HepG2 (cell line): ENCODE results near the gene CRYBA1. TPM values are rescaled to one million over a fixed set of nuclear protein-coding genes. Genes with fewer than 3 reads are reported as not detected.

Source experiments
- BCL6 ChIP-seq: IDR thresholded peaks from 2 replicates; pipeline ENCODE4 v1.6.1; 2016; ENCODE audit warnings: missing genetic modification reagents, missing compliant biosample characterization
- MAFG ChIP-seq: sonication (generic); formaldehyde crosslinking; IDR thresholded peaks from 2 replicates; pipeline ENCODE4 v1.5.1; 2020; ENCODE audit warnings: mild to moderate bottlenecking, missing genetic modification reagents
- SNAI1 ChIP-seq: sonication (generic); formaldehyde crosslinking; IDR thresholded peaks from 2 replicates; pipeline ENCODE4 v1.5.0; 2020; ENCODE audit warnings: mild to moderate bottlenecking, missing genetic modification reagents, borderline replicate concordance
- ZNF431 ChIP-seq: sonication (generic); formaldehyde crosslinking; IDR thresholded peaks from 2 replicates; pipeline ENCODE4 v1.9.0; 2022; ENCODE audit warnings: missing genetic modification reagents, low read depth, mild to moderate bottlenecking, borderline replicate concordance
- polyA plus RNA-seq, 8 experiments: library from polyadenylated mRNA; depleted of rRNA in 3 of 8; stranded (reverse) in 7 of 8; unstranded in 1 of 8; fragments of >200 nt; fragmentation: Illumina TruSeq in 4 of 8; extraction: Trizol in 4 of 8; gene quantifications; 2 replicates each; pipeline versions ENCODE4 v1.2.1 to v1.2.3, GENCODE V29; 2011 to 2016; ENCODE audit warnings: low read depth in 4 of 8, missing spikeins in 1 of 8, mixed read lengths in 1 of 8; ENCODE audit not compliant: insufficient read depth in 1 of 8
- total RNA-seq, 5 experiments: library from RNA; depleted of rRNA; stranded (reverse); fragments of >200 nt; fragmentation: Illumina TruSeq; extraction: Trizol; gene quantifications; 2 replicates each; pipeline ENCODE4 v1.2.3, GENCODE V29; 2016; ENCODE audit warnings: low read depth in 1 of 5
- TF ChIP-seq, protein P1 (sequence below): sonication (generic); formaldehyde crosslinking; IDR thresholded peaks from 2 replicates; pipeline ENCODE4 v1.4.0; 2020; ENCODE audit warnings: missing genetic modification reagents
- TF ChIP-seq, protein P2 (sequence below): sonication (generic); formaldehyde crosslinking; IDR thresholded peaks from 2 replicates; pipeline ENCODE4 v1.4.0; 2020; ENCODE audit warnings: missing genetic modification reagents
- TF ChIP-seq, protein P3 (sequence below): sonication (generic); formaldehyde crosslinking; IDR thresholded peaks from 2 replicates; pipeline ENCODE4 v1.4.0; 2020; ENCODE audit warnings: mild to moderate bottlenecking, missing genetic modification reagents
- TF ChIP-seq, protein P4 (sequence below): IDR thresholded peaks from 2 replicates; pipeline ENCODE4 v1.6.1; 2016; ENCODE audit warnings: low read depth, borderline replicate concordance
- TF ChIP-seq, protein P5 (sequence below): sonication (generic); formaldehyde crosslinking; IDR thresholded peaks from 2 replicates; pipeline ENCODE4 v1.5.0; 2020; ENCODE audit warnings: mild to moderate bottlenecking, low read depth, missing genetic modification reagents, borderline replicate concordance

The CRYBA1 gene
- total and polyA plus RNA-seq, 2 of the 13 experiments (the other 11 are each of a cell fraction or from before 2014, with no cell fraction given) = not detected

DNA sequence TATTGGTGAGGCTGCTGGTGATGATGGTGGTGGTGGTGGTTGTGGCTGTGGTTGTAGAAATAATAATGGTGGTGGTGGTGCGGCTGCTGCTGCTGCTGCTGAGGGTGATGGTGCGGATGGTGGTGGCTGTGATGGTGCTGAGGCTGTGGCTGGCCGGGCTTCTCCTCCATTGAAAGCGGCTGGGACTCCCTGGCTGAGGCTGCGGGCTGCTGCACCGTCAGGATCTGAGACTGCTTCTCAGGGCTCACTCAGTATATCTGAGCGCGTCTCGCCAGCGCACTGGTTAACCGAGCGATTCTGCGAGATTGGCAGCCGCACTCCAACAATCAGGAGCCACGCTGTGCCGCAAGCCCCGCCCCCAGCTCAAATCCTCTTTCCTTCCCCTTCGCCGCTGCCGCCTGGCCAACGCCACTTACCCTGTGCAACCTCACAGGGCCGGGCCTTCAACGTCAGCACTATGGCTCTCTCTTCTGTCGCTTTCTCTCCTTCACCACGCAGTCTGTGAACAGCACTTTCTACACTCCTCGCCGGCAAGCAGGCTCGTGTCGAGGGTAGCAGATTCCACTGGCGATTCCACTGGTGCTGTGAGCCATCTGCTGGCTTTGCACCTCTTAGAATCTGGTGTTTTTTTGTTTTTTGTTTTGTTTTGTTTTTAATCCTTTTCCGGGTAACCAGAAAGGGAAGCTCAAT, 47.4 kb downstream of the CRYBA1 start, which contains the start of gene NUFIP2 (continued):
- TF ChIP-seq, protein P1, sequence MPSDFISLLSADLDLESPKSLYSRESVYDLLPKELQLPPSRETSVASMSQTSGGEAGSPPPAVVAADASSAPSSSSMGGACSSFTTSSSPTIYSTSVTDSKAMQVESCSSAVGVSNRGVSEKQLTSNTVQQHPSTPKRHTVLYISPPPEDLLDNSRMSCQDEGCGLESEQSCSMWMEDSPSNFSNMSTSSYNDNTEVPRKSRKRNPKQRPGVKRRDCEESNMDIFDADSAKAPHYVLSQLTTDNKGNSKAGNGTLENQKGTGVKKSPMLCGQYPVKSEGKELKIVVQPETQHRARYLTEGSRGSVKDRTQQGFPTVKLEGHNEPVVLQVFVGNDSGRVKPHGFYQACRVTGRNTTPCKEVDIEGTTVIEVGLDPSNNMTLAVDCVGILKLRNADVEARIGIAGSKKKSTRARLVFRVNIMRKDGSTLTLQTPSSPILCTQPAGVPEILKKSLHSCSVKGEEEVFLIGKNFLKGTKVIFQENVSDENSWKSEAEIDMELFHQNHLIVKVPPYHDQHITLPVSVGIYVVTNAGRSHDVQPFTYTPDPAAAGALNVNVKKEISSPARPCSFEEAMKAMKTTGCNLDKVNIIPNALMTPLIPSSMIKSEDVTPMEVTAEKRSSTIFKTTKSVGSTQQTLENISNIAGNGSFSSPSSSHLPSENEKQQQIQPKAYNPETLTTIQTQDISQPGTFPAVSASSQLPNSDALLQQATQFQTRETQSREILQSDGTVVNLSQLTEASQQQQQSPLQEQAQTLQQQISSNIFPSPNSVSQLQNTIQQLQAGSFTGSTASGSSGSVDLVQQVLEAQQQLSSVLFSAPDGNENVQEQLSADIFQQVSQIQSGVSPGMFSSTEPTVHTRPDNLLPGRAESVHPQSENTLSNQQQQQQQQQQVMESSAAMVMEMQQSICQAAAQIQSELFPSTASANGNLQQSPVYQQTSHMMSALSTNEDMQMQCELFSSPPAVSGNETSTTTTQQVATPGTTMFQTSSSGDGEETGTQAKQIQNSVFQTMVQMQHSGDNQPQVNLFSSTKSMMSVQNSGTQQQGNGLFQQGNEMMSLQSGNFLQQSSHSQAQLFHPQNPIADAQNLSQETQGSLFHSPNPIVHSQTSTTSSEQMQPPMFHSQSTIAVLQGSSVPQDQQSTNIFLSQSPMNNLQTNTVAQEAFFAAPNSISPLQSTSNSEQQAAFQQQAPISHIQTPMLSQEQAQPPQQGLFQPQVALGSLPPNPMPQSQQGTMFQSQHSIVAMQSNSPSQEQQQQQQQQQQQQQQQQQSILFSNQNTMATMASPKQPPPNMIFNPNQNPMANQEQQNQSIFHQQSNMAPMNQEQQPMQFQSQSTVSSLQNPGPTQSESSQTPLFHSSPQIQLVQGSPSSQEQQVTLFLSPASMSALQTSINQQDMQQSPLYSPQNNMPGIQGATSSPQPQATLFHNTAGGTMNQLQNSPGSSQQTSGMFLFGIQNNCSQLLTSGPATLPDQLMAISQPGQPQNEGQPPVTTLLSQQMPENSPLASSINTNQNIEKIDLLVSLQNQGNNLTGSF (CRISPR knock-in tag) = no peak
- TF ChIP-seq BCL6 (CRISPR knock-in tag) (peak; percentile 67; the same call in 1 of the 2 replicates), SNAI1 (CRISPR knock-in tag) (no peak), ZNF431 (CRISPR knock-in tag) (no peak), MAFG (CRISPR knock-in tag) (no peak)
- TF ChIP-seq, protein P2, sequence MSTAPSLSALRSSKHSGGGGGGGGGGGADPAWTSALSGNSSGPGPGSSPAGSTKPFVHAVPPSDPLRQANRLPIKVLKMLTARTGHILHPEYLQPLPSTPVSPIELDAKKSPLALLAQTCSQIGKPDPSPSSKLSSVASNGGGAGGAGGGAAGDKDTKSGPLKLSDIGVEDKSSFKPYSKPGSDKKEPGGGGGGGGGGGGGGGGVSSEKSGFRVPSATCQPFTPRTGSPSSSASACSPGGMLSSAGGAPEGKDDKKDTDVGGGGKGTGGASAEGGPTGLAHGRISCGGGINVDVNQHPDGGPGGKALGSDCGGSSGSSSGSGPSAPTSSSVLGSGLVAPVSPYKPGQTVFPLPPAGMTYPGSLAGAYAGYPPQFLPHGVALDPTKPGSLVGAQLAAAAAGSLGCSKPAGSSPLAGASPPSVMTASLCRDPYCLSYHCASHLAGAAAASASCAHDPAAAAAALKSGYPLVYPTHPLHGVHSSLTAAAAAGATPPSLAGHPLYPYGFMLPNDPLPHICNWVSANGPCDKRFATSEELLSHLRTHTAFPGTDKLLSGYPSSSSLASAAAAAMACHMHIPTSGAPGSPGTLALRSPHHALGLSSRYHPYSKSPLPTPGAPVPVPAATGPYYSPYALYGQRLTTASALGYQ (CRISPR knock-in tag) = 0 out of 2 replicates have a peak, but pooled peaks have one; percentile 30
- TF ChIP-seq, protein P3, sequence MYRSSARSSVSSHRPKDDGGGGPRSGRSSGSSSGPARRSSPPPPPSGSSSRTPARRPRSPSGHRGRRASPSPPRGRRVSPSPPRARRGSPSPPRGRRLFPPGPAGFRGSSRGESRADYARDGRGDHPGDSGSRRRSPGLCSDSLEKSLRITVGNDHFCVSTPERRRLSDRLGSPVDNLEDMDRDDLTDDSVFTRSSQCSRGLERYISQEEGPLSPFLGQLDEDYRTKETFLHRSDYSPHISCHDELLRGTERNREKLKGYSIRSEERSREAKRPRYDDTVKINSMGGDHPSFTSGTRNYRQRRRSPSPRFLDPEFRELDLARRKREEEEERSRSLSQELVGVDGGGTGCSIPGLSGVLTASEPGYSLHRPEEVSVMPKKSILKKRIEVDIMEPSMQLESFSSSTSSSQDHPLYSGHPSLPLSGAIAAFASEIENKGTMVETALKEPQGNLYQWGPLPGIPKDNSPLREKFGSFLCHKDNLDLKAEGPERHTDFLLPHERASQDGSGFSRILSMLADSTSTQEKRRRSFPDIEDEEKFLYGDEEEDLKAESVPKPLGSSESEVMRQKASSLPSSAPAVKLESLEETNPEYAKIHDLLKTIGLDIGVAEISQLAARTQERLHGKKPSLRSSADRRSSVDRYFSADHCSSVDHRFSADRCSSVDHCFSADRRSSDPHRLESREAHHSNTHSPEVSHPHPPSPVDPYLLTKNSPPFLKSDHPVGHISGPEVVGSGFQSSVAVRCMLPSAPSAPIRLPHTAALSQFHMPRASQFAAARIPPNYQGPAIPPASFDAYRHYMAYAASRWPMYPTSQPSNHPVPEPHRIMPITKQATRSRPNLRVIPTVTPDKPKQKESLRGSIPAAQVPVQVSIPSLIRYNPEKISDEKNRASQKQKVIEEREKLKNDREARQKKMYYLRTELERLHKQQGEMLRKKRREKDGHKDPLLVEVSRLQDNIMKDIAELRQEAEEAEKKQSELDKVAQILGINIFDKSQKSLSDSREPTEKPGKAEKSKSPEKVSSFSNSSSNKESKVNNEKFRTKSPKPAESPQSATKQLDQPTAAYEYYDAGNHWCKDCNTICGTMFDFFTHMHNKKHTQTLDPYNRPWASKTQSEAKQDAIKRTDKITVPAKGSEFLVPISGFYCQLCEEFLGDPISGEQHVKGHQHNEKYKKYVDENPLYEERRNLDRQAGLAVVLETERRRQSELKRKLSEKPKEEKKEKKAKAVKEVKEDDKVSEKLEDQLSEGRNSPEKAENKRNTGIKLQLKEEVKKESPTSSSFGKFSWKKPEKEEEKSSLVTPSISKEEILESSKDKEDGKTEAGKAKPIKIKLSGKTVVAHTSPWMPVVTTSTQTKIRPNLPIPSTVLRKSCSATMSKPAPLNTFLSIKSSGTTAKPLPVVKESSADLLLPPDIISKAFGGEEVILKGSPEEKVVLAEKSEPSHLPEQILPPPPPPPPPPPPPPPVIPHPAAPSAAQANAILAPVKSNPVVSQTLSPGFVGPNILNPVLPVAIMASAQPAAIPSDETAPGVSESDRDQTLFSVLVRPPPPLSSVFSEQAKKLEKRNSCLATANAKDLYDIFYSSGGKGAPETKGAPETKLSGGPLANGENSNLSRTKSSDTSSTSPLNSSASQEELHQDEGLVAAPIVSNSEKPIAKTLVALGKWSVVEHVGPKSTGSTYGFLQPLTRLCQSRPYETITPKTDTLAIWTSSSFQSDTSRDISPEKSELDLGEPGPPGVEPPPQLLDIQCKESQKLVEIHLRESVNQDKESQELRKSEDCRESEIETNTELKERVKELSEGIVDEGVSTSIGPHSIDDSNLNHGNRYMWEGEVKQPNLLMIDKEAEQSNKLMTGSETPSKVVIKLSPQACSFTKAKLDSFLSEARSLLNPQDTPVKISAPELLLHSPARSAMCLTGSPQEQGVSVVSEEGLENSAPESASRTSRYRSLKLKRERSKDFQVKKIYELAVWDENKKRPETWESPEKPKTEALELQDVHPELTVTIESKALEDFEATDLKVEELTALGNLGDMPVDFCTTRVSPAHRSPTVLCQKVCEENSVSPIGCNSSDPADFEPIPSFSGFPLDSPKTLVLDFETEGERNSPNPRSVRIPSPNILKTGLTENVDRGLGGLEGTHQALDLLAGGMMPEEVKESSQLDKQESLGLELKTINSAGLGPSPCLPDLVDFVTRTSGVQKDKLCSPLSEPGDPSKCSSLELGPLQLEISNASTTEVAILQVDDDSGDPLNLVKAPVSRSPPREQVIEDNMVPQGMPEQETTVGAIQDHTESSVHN (CRISPR knock-in tag) = no peak
- TF ChIP-seq, protein P4, sequence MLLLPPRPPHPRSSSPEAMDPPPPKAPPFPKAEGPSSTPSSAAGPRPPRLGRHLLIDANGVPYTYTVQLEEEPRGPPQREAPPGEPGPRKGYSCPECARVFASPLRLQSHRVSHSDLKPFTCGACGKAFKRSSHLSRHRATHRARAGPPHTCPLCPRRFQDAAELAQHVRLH = peak; percentile 82; the same call in 1 of the 2 replicates
- TF ChIP-seq, protein P5, sequence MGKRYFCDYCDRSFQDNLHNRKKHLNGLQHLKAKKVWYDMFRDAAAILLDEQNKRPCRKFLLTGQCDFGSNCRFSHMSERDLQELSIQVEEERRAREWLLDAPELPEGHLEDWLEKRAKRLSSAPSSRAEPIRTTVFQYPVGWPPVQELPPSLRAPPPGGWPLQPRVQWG (CRISPR knock-in tag) = no peak
